Measurements from ENCODE around the gene CTSZ. TPM values are rescaled to one million over a fixed set of nuclear protein-coding genes. Genes with fewer than 3 reads are reported as not detected.
"Not testable (repeated sequence)": the region's sequence is repeated elsewhere in the genome, so short reads cannot be mapped to it uniquely, and the experiment has no call there.

Gene CTSZ
- total RNA-seq, 8 experiments from 2014 or later, result 0.71 to 114 (median 3.3) TPM

DNA sequence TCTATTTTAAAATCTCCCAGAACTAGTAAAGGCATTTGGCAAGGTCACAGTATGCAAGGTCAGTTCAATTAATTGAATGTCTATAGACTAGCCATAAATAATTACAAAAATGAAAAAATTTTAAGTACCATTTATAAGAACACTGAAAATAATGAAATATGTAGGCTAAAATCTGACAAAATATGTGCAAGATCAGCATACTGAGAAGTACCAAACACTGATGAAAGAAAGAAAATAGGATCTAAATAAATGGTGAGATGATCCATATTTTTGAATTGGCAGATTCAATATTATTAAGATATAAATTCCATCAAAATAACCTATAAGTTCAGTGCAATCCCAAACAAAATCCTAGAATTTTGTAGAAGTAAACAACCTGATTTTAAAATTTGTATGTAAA is 54.0 kb downstream of the CTSZ start:
- ATAC-seq (replicated peaks in 6 of 8), result no peak
- in situ Hi-C loops (cut with MboI; ENCODE audit: low pct_unique_long_range_greater_than_20kb in 2 of 9, low sequenced_read_pairs in 9 of 9, unreplicated experiment in 9 of 9), result no loop called here

DNA sequence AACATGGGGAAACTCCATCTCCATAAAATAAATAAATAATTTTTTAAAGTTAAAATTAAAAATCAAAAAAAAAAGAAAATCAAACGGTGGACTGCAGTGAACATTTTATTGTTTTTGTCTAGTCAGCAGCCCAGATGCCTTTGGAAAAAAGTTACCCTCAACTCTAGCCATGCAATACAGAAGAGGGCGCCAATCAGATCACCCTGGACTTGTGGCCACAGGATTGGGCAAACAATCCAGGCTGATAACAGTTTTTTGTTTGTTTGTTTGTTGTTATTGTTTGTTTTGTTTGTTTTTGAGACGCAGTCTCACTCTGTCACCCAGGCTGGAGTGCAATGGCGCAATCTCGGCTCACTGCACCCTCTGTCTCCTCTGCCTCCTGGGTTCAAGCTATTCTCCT is 56.5 kb downstream of the CTSZ start:
- no peak overlapping the region for H3K27ac ChIP-seq
- H3K4me1 ChIP-seq (replicated peaks in 1 of 2), result no peaks in the 10 kb centered on the region
- WGBS, 10 experiments, result 10 to 89% (median 75%) methylated on average over 1 to 5 of the region's 5 CpGs; no CpG with 5 or more reads in 1 of the 10 experiments
- in situ Hi-C loops (cut with MboI; ENCODE audit: low pct_unique_long_range_greater_than_20kb in 2 of 9, low sequenced_read_pairs in 9 of 9, unreplicated experiment in 9 of 9), result no loop called here
- ATAC-seq (replicated peaks in 6 of 8), result no peak
- no peak overlapping the region for H3K4me3 ChIP-seq

More for the DNA sequence above, 54.0 kb downstream of the CTSZ start:
- H3K4me3 ChIP-seq, result no peak overlapping the region
- H3K4me1 ChIP-seq (replicated peaks in 1 of 2), result no peaks in the 10 kb centered on the region
- H3K27ac ChIP-seq, result no peak overlapping the region

DNA sequence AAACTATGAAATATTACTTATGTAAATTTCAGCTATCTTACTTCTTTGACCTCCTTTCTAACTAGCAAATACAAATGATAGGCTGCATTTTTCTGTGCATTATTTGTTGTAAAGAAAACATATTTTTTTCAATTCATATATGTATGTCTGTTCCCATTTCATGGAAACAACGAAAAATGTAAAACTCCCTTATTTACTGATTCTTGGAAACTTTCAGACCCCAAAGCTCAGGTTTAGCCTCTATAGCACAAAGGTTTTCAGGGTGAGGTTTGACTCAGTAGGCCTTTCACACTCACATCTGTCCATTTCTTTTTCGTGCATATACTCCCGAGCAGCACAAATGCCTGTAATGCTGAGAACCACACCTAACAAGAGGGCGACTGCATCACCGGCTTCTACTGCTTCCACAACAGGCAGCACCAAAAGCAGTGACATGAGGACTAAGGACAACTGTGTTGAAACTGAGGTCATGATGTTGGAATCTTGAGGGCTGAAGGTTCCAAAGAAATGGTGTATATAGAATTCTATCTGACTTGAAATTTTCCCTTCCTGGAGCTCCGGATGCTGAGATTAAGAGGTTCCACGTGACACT is 59.2 kb downstream of the CTSZ start:
- H3K4me1 ChIP-seq (replicated peaks in 1 of 2); H3K27ac ChIP-seq; in situ Hi-C loops (cut with MboI; ENCODE audit: low pct_unique_long_range_greater_than_20kb in 2 of 9, low sequenced_read_pairs in 9 of 9, unreplicated experiment in 9 of 9); H3K4me3 ChIP-seq; ATAC-seq (replicated peaks in 6 of 8): not testable (repeated sequence)
- 45 to 100% (median 92%) methylated on average over 1 to 5 of the region's 7 CpGs; no CpG with 5 or more reads in 2 of the 10 experiments for WGBS, 10 experiments

DNA sequence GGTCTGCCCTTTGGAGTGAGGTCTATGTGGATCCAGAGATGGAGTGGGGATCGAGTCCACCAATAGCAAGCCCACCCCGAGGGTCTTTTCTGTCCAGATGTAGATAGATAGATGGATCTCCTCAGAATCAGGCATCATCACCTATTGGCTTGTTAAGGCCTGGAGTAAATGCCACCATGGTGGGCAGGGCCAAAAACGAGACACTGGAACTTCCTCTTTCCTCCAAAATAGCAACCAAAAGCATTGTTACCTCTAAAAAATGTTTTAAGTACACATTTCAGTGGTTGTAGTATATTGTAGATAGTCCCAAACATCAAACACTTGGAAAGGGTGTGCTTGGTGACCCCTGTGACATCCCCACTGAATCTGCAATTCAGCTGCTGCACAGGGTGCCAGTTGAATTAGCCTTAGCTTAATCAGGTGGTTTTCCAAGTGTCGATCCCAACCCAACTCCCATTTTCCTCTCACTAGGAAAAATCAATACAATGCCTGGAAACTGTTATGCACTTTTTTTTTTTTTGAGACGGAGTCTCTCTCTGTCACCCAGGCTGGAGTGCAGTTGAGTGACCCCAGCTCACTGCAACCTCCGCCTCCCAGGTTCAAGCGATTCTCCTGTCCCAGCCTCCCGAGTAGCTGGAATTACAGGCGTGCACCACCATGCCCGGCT is 61.0 kb downstream of the CTSZ start:
- 67 to 98% (median 83%) methylated on average over 1 to 7 of the region's 10 CpGs; no CpG with 5 or more reads in 1 of the 10 experiments for WGBS, 10 experiments

More for the DNA sequence above, 61.0 kb downstream of the CTSZ start:
- no peak for ATAC-seq (replicated peaks in 6 of 8)
- in situ Hi-C loops (cut with MboI; ENCODE audit: low pct_unique_long_range_greater_than_20kb in 2 of 9, low sequenced_read_pairs in 9 of 9, unreplicated experiment in 9 of 9), result no loop called here
- H3K4me3 ChIP-seq, result no peak overlapping the region
- no peaks in the 10 kb centered on the region for H3K4me1 ChIP-seq (replicated peaks in 1 of 2)
- no peak overlapping the region for H3K27ac ChIP-seq

Other genes starting within 250 kb of the CTSZ start
- gene GNAS-AS1, start 156.4 kb downstream of the CTSZ start, total RNA-seq, result 1 to 10 TPM in 5 of 8 experiments, under 1 TPM in 3; 0.50 to 5.0 (median 2.3) TPM
- gene GNAS, start 154.5 kb downstream of the CTSZ start, total RNA-seq, result 1,000 to 10,000 TPM in 2 of 8 experiments, 100 to 1,000 TPM in 6; 567 to 1,051 (median 853) TPM
- gene NELFCD, start 26.0 kb downstream of the CTSZ start, total RNA-seq, result 100 to 1,000 TPM in 2 of 8 experiments, 10 to 100 TPM in 6; 31.0 to 126 (median 65.7) TPM
- gene TUBB1, start 12.2 kb upstream of the CTSZ start, total RNA-seq, result 1 to 10 TPM in 2 of 8 experiments, under 1 TPM in 6; 0.57 to 3.4 (median 0.79) TPM
- gene ATP5F1E, start 25.1 kb upstream of the CTSZ start, total RNA-seq, result 10 to 100 TPM; 34.5 to 94.0 (median 69.8) TPM
- 10 to 100 TPM; 40.1 to 81.9 (median 63.3) TPM for gene PRELID3B, start 35.5 kb upstream of the CTSZ start, total RNA-seq
- gene ZNF831, start 156.6 kb upstream of the CTSZ start, total RNA-seq, result under 1 TPM; 0.09 to 0.66 (median 0.12) TPM